ENCODE measurements around the gene SDHAF2. TPM values are rescaled to one million over a fixed set of nuclear protein-coding genes. Genes with fewer than 3 reads are reported as not detected.

SDHAF2 gene
- total and polyA plus RNA-seq, 2 of the 13 experiments (the other 11 are each of a cell fraction or from before 2014, with no cell fraction given) = 44.2 to 70.4 TPM

GRCh38 chr11:61488651-61489291, 58.8 kb downstream of the SDHAF2 start (continued):
- no peak for TF ChIP-seq STAT6 (CRISPR knock-in tag; IDR thresholded peaks at IDR 0.05; ENCODE audit: borderline replicate concordance)
- TF ChIP-seq ZNF431 (CRISPR knock-in tag; IDR thresholded peaks at IDR 0.05; ENCODE audit: borderline replicate concordance, low read depth) = no peak
- TF ChIP-seq ARNT2 (CRISPR knock-in tag; IDR thresholded peaks at IDR 0.05; ENCODE audit: low read depth) = no peak
- TF ChIP-seq ZNF281 (CRISPR knock-in tag; IDR thresholded peaks at IDR 0.05; ENCODE audit: borderline replicate concordance) = peak; percentile 98
- TF ChIP-seq CREB1 (IDR thresholded peaks at IDR 0.05) = no peak
- peak; percentile 35; the same call in 1 of the 2 replicates for TF ChIP-seq CREB1 (CRISPR knock-in tag; IDR thresholded peaks at IDR 0.05)
- no peak for TF ChIP-seq ZNF780A (CRISPR knock-in tag; IDR thresholded peaks at IDR 0.05)
- TF ChIP-seq KLF11 (CRISPR knock-in tag; IDR thresholded peaks at IDR 0.05) = no peak
- TF ChIP-seq ZNF33A (CRISPR knock-in tag; IDR thresholded peaks at IDR 0.05; ENCODE audit: borderline replicate concordance) = no peak
- no peak for TF ChIP-seq MXD1 (CRISPR knock-in tag; IDR thresholded peaks at IDR 0.05)
- no peak for TF ChIP-seq RAD51 (IDR thresholded peaks at IDR 0.05; ENCODE audit: borderline replicate concordance)
- no peak for TF ChIP-seq KDM5A (IDR thresholded peaks at IDR 0.05; ENCODE audit: borderline replicate concordance, low read length)
- TF ChIP-seq MIXL1 (CRISPR knock-in tag; IDR thresholded peaks at IDR 0.05) = no peak
- peak; percentile 89 for TF ChIP-seq ZNF687 (CRISPR knock-in tag; IDR thresholded peaks at IDR 0.05)
- no peak for TF ChIP-seq XRCC5 (optimal IDR thresholded peaks at IDR 0.05; ENCODE audit: low read length)
- TF ChIP-seq ATF4 (CRISPR knock-in tag; IDR thresholded peaks at IDR 0.05) = no peak
- no peak for TF ChIP-seq ZSCAN31 (CRISPR knock-in tag; IDR thresholded peaks at IDR 0.05; ENCODE audit: low read depth)
- no peak for TF ChIP-seq ZNF496 (CRISPR knock-in tag; IDR thresholded peaks at IDR 0.05; ENCODE audit: insufficient replicate concordance)
